Aorta (tissue), 5 donors: ENCODE data around the gene DDX42. TPM values are rescaled to one million over a fixed set of nuclear protein-coding genes. Genes with fewer than 3 reads are reported as not detected.

Experiments used
- ATAC-seq: fragments of 200-7000 bp; cut with Tn5 transposase; one replicate; pipeline ENCODE4 v1.9.1; 2022; ENCODE audit warnings: moderate library complexity; ENCODE audit not compliant: low FRiP score
- DNase-seq, 2 donors: peaks; one replicate each; pipeline ENCODE4 v3.0.0-alpha.2; 2020
- H3K27ac ChIP-seq, 2 donors: one replicate each; pipeline ENCODE4 v1.5.1; 2013; ENCODE audit warnings: low read length in 2 of 2, mild to moderate bottlenecking in 2 of 2, moderate library complexity in 2 of 2, control low read depth in 1 of 2, inconsistent platforms in 1 of 2, low read depth in 1 of 2
- H3K27me3 ChIP-seq, 2 donors: one replicate each; pipeline ENCODE4 v1.6.1; 2013; ENCODE audit warnings: control low read depth in 1 of 2, low read length in 1 of 2, mild to moderate bottlenecking in 1 of 2, moderate library complexity in 1 of 2; ENCODE audit not compliant: insufficient read depth in 2 of 2, control insufficient read depth in 1 of 2
- H3K36me3 ChIP-seq, 2 donors: one replicate each; pipeline ENCODE4 v1.6.1; 2013; ENCODE audit warnings: control low read depth in 1 of 2, low read length in 1 of 2, mild to moderate bottlenecking in 1 of 2; ENCODE audit not compliant: insufficient read depth in 2 of 2, control insufficient read depth in 1 of 2
- H3K4me1 ChIP-seq, 2 donors: one replicate each; pipeline ENCODE4 v1.6.1; 2013; ENCODE audit warnings: low read length in 2 of 2, control low read depth in 1 of 2, mild to moderate bottlenecking in 1 of 2, moderate library complexity in 1 of 2; ENCODE audit not compliant: insufficient read depth in 2 of 2, control insufficient read depth in 1 of 2
- H3K4me3 ChIP-seq, 2 donors: one replicate each; pipeline ENCODE4 v1.5.1; 2013; ENCODE audit warnings: low read length in 2 of 2, control low read depth in 1 of 2, mild to moderate bottlenecking in 1 of 2
- H3K9me3 ChIP-seq: one replicate; pipeline ENCODE4 v1.6.1; 2013; ENCODE audit warnings: mild to moderate bottlenecking, low read length; ENCODE audit not compliant: control insufficient read depth
- WGBS, 2 donors: extraction: QIAGEN DNeasy Blood & Tissue Kit; methylation state at CpG; one replicate each; pipeline ENCODE4 v1.1.7; 2013; 5-methylcytosine and 5-hydroxymethylcytosine counted together
- intact Hi-C, 2 donors: fragments of 100-400 bp; cut with DNase I; formaldehyde crosslinking; loops; one replicate each; pipeline versions ENCODE4 v1.14.2 to v1.15.0; 2022
- long read RNA-seq, 2 donors: library from polyadenylated mRNA; unstranded; transcript quantifications; one replicate each; pipeline ENCODE4 v2.0.0, GENCODE V29; 2020 to 2021
- polyA plus RNA-seq, 2 donors: library from polyadenylated mRNA; stranded (reverse); fragments of 200-250 nt; gene quantifications; one replicate each; pipeline ENCODE4 v1.2.3, GENCODE V29; 2013
- total RNA-seq, 2 donors: library from RNA; stranded (reverse); fragmentation: NEBNext Ultra II Directional; extraction: Animal tissue kit (Norgen Biotek cat#: 25700); gene quantifications; one replicate each; pipeline ENCODE4 v1.2.1, GENCODE V29; 2021
- donor health status: healthy with polysubstance abuse.
- donor health status: Bipolar disorder and iron deficiency.
- donor health status: DM: no; HTN: no; CAD: no.
- donor health status: DM: no; HTN: no; CAD: no.
- donor health status: DM: yes; HTN: yes; CAD: no.

The DDX42 gene
- 100 to 1,000 TPM; 120 to 136 TPM for total RNA-seq
- 10 to 100 TPM; 63.7 to 89.3 TPM for polyA plus RNA-seq
- long read RNA-seq, donor 1, transcript DDX42-214 (1 exons, 2,244 nt) = major isoform, 14 of 51 reads
- long read RNA-seq, donor 1, transcript DDX42-207 (5 exons, 2,919 nt) = minor isoform, 7 of 51 reads
- long read RNA-seq, donor 1, partial matches to known transcripts = 28 of 51 reads
- long read RNA-seq, donor 1, other reads (novel, unspliced or antisense) = 0 of 51 reads
- long read RNA-seq, donor 2, transcript DDX42-202 (18 exons, 3,939 nt) = major isoform, 7 of 40 reads
- long read RNA-seq, donor 2, transcript DDX42-214 (1 exons, 2,244 nt) = minor isoform, 5 of 40 reads
- long read RNA-seq, donor 2, partial matches to known transcripts = 19 of 40 reads
- long read RNA-seq, donor 2, other reads (novel, unspliced or antisense) = 5 of 40 reads

DNA sequence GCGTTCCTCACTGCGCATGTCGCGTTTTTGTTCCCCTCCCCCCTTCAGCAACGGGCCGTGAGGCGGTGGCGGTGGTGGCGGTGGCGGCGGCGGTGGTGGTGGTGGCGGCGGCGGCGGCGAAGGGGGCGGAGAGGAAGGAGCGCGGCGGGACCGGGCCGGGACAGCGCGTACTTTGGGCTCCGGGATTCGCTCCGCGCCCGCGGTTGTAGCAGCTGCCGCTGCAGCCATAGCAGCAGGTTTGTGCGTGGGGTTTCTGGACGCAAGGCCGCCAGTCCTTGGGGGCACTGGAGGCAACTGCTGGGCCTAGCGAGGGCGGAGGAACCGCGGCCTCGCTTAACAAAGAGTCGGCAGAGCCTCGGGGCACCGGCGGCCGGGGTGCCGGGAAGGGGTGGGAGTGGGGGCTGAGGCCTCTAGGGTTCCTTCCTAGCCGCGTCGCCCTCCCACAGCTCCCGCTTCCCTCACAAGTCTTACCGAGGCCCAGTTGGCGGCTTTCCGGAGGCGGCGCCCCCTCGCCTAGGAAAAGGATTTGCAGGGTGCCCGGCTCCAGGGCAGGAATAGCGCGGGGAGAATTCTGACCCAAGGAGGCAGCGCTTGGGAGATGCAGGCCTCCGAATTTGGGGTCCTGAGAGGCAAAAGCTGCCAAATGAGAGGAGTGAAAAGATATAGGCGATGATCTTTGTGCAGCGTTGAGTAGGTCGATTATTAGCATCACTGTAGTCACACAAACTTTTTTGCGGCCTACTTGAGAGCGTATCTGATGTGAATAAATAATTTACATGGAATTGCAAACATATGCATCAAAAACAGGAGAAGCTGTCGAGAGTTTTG, at the start of gene DDX42:
Gene DDX42 (plus strand): TSS at position 30 of the 828 bp plus-strand sequence. CDS start 12,880 bp downstream, outside the sequence.
- intact Hi-C loops = loop anchor here in 1 of 2 donors (5.0 kb wide), 1 partner anchor 68 kb away; the partner anchor contains the start of gene SMARCD2
- H3K27me3 ChIP-seq = no peaks in the 10 kb centered on the region
- ATAC-seq = peak; percentile 26
- peaks cover 0 to 3% of the 10 kb centered on the region in 2 donors for H3K4me1 ChIP-seq
- peak; percentile 93 to 97 for DNase-seq
- H3K4me3 ChIP-seq = peak within 1 kb of the TSS; percentile 64 to 71
- no peaks in the 10 kb centered on the region for H3K36me3 ChIP-seq
- WGBS, 2 donors = 0 to 1% methylated on average over 35 to 67 of the region's 67 CpGs
- no peaks in the 10 kb centered on the region for H3K9me3 ChIP-seq
- H3K27ac ChIP-seq = peak within 1 kb of the TSS; percentile 81 to 93

DNA sequence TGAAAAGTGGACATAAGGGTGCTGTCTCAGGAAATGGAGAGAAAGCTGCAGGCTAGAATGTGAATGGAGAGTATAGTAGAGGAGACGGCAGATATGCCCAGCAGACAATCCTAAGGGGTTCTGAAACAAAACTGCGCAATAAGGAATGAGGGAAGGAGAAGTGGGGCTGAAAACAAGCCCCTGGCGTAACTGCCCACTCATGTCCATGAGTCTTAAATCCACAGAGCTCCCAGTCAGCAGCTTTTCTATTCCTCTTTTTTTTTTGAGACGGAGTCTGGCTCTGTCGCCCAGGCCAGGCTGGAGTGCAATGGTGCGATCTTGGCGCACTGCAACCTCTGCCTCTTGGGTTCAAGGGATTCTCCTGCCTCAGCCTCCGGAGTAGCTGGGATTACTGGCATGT, 38.3 kb upstream of the DDX42 start:
- Histone ChIP-seq H3K36me3 (no peaks in the 10 kb centered on the region), H3K4me1 (no peaks in the 10 kb centered on the region), H3K27ac (no peak overlapping the region), H3K4me3 (no peak overlapping the region), H3K27me3 (no peaks in the 10 kb centered on the region), H3K9me3 (no peaks in the 10 kb centered on the region)
- DNase-seq (no peak), ATAC-seq (no peak)
- WGBS, 2 donors = 95 to 96% methylated on average over 8 of the region's 8 CpGs
- intact Hi-C loops = no loop called here

GRCh38 chr17:63740464-63741142, 33.4 kb upstream of the DDX42 start:
- Histone ChIP-seq H3K9me3 (no peaks in the 10 kb centered on the region), H3K27ac (peak overlapping the region in 1 of 2 donors; percentile 84), H3K27me3 (no peaks in the 10 kb centered on the region), H3K36me3 (no peaks in the 10 kb centered on the region), H3K4me1 (no peaks in the 10 kb centered on the region), H3K4me3 (peak overlapping the region; percentile 56 to 60)
- ATAC-seq = no peak
- intact Hi-C loops = loop anchor here in 1 of 2 donors (5.0 kb wide), 1 partner anchor 63 kb away; no protein-coding TSS in a partner anchor
- 36 to 38% methylated on average over 12 of the region's 12 CpGs for WGBS, 2 donors
- no peak for DNase-seq

GRCh38 chr17:63741143-63741407, 32.9 kb upstream of the DDX42 start:
- ATAC-seq (no peak), DNase-seq (no peak)
- Histone ChIP-seq H3K4me1 (no peaks in the 10 kb centered on the region), H3K36me3 (no peaks in the 10 kb centered on the region), H3K9me3 (no peaks in the 10 kb centered on the region), H3K27me3 (no peaks in the 10 kb centered on the region), H3K4me3 (peak overlapping the region; percentile 56 to 60), H3K27ac (peak overlapping the region in 1 of 2 donors; percentile 84)
- 0 to 1% methylated on average over 14 of the region's 14 CpGs for WGBS, 2 donors
- intact Hi-C loops = loop anchor here in 1 of 2 donors (5.0 kb wide), 1 partner anchor 64 kb away; no protein-coding TSS in a partner anchor

- peak within 1 kb of the TSS; percentile 56 to 60 for H3K4me3 ChIP-seq
- ATAC-seq (peak; percentile 100), DNase-seq (peak; percentile 99 to 100)
- H3K4me1 ChIP-seq = no peaks in the 10 kb centered on the region
- intact Hi-C loops = loop anchor here in 1 of 2 donors (2.0 to 5.0 kb wide), 2 partner anchors 31 to 64 kb away; partner anchors contain the start of gene CCDC47
- WGBS, 2 donors = 0 to 1% methylated on average over 53 to 61 of the region's 61 CpGs
- no peaks in the 10 kb centered on the region for H3K36me3 ChIP-seq
- peak within 1 kb of the TSS; percentile 20 to 94 for H3K27ac ChIP-seq
- H3K9me3 ChIP-seq = no peaks in the 10 kb centered on the region
- H3K27me3 ChIP-seq = no peaks in the 10 kb centered on the region
Observed at GRCh38 chr17:63741408-63742173, 32.4 kb upstream of the DDX42 start, which contains the start of gene STRADA. Gene STRADA, minus strand, starts transcription at chr17:63741799. Its CDS starts 13,430 bp downstream, at chr17:63728369.

- WGBS, 2 donors = 76 to 84% methylated on average over 8 of the region's 8 CpGs
- Histone ChIP-seq H3K9me3 (no peaks in the 10 kb centered on the region), H3K4me1 (no peaks in the 10 kb centered on the region), H3K36me3 (peaks cover 4 to 13% of the 10 kb centered on the region in 2 donors), H3K27me3 (no peaks in the 10 kb centered on the region), H3K27ac (no peak overlapping the region), H3K4me3 (no peak overlapping the region)
- DNase-seq = no peak
- intact Hi-C loops = no loop called here
- no peak for ATAC-seq
Observed at GRCh38 chr17:63751806-63752205, 22.2 kb upstream of the DDX42 start.

GRCh38 chr17:63752707-63753106, 21.3 kb upstream of the DDX42 start:
- no peak for ATAC-seq
- H3K36me3 ChIP-seq = peaks cover 6 to 13% of the 10 kb centered on the region in 2 donors
- H3K27me3 ChIP-seq = no peaks in the 10 kb centered on the region
- intact Hi-C loops = no loop called here
- DNase-seq = no peak
- no peaks in the 10 kb centered on the region for H3K4me1 ChIP-seq
- no peak overlapping the region for H3K27ac ChIP-seq
- H3K4me3 ChIP-seq = no peak overlapping the region
- no peaks in the 10 kb centered on the region for H3K9me3 ChIP-seq
- WGBS, 2 donors = 89 to 92% methylated on average over 1 of the region's 1 CpG

DNA sequence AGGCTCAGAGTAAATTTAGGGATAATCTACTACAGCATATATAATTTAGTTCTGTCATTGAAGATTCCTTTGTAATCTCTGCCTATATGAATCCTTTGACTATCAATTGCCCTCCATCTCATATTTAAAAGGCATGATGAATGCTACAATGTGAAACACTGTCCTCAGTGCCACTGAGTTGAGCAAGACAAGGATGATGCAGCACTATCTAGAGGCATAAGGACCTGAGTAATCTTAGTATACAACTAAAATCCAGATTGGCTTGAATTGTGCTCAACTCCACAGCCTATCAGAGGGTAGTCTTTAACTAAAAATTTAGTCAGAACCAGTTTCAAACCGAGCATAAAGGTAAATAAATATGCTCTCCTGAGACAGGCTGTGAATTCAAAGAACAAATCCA, 20.8 kb upstream of the DDX42 start:
- no peaks in the 10 kb centered on the region for H3K4me1 ChIP-seq
- no peak overlapping the region for H3K27ac ChIP-seq
- H3K36me3 ChIP-seq = peaks cover 6 to 13% of the 10 kb centered on the region in 2 donors
- no peak for ATAC-seq
- DNase-seq = no peak
- WGBS, 2 donors = 52 to 74% methylated on average over 1 of the region's 1 CpG
- no peaks in the 10 kb centered on the region for H3K9me3 ChIP-seq
- no peaks in the 10 kb centered on the region for H3K27me3 ChIP-seq
- intact Hi-C loops = no loop called here
- H3K4me3 ChIP-seq = no peak overlapping the region
